Right cardiac atrium (tissue), 5 donors: ENCODE results near the gene SCGB1D2. TPM values are rescaled to one million over a fixed set of nuclear protein-coding genes. Genes with fewer than 3 reads are reported as not detected.
"Not testable (repeated sequence)": the region's sequence is repeated elsewhere in the genome, so short reads cannot be mapped to it uniquely, and the experiment has no call there.

Source experiments
- ATAC-seq, 2 donors: fragments of 200-7000 bp; cut with Tn5 transposase; one replicate each; pipeline versions ENCODE4 v1.8.0 to v1.9.1; 2020; ENCODE audit warnings: moderate library complexity in 2 of 2, mild to moderate bottlenecking in 1 of 2
- DNase-seq, 3 donors: peaks; one replicate each; pipeline ENCODE4 v3.0.0-alpha.2; 2020
- H3K27ac ChIP-seq: one replicate; pipeline ENCODE4 v1.5.1; 2013; ENCODE audit warnings: mild to moderate bottlenecking, low read length, control low read depth, moderate library complexity
- H3K27me3 ChIP-seq: one replicate; pipeline ENCODE4 v1.6.1; 2013; ENCODE audit not compliant: control insufficient read depth, insufficient read depth
- H3K4me1 ChIP-seq: one replicate; pipeline ENCODE4 v1.6.1; 2013; ENCODE audit warnings: low read length; ENCODE audit not compliant: control insufficient read depth, insufficient read depth
- H3K4me3 ChIP-seq: one replicate; pipeline ENCODE4 v1.5.1; 2013; ENCODE audit warnings: low read length, control low read depth
- H3K9me3 ChIP-seq: one replicate; pipeline ENCODE4 v1.6.1; 2013; ENCODE audit warnings: low read length; ENCODE audit not compliant: control insufficient read depth
- WGBS: extraction: QIAGEN DNeasy Blood & Tissue Kit; methylation state at CpG from one replicate; pipeline ENCODE4 v1.1.7; 2013; 5-methylcytosine and 5-hydroxymethylcytosine counted together
- intact Hi-C, 4 donors: fragments of 100-400 bp; cut with DNase I; formaldehyde crosslinking; loops; one replicate each; pipeline versions ENCODE4 v1.11.0 to v1.14.0; 2022 to 2023
- long read RNA-seq, 4 donors: library from polyadenylated mRNA; unstranded; transcript quantifications; one replicate each; pipeline ENCODE4 v2.0.0, GENCODE V29; 2020 to 2021
- polyA plus RNA-seq: library from polyadenylated mRNA; stranded (reverse); fragments of 200-250 nt; gene quantifications from one replicate; pipeline ENCODE4 v1.2.3, GENCODE V29; 2013
- total RNA-seq, 4 donors: library from RNA; stranded (reverse); fragmentation: NEBNext Ultra II Directional; extraction: Animal tissue kit (Norgen Biotek cat#: 25700); gene quantifications; one replicate each; pipeline ENCODE4 v1.2.1, GENCODE V29; 2021
- donor health status: healthy with polysubstance abuse.
- donor health status: DM: no; HTN: yes; CAD: no.
- donor health status: DM: no; HTN: no; CAD: no.
- donor health status: DM: no; HTN: yes; CAD: no; lungs with severe emphysema.
- donor health status: DM: yes; HTN: yes; CAD: no.

SCGB1D2 gene
- total RNA-seq (under 1 TPM in 1 of 4 donors, not detected in 3; 0.94 TPM), polyA plus RNA-seq (1.2 TPM)
- long read RNA-seq, donor 1: 0 reads
- long read RNA-seq, donor 2: 0 reads
- long read RNA-seq, donor 3: 0 reads
- long read RNA-seq, donor 4: 0 reads

- no peak within 1 kb of the TSS for H3K4me3 ChIP-seq
- WGBS: 11% methylated on average over 3 of the region's 3 CpGs
- peak; percentile 64 to 89 for ATAC-seq
- H3K4me1 ChIP-seq: no peaks in the 10 kb centered on the region
- H3K27me3 ChIP-seq: no peaks in the 10 kb centered on the region
- no peaks in the 10 kb centered on the region for H3K9me3 ChIP-seq
- intact Hi-C loops: no loop called here
- peak; percentile 14 to 73 (median 66) for DNase-seq
- no peak within 1 kb of the TSS for H3K27ac ChIP-seq
Measured at GRCh38 chr11:62242021-62242420, at the start of gene SCGB1D2. Gene SCGB1D2 (plus strand): TSS chr11:62242239. CDS start chr11:62242308, 69 bp downstream.

- 65% methylated on average over 4 of the region's 4 CpGs for WGBS
- Histone ChIP-seq H3K27ac (no peak overlapping the region), H3K27me3 (peaks cover 2% of the 10 kb centered on the region), H3K4me3 (no peak overlapping the region), H3K9me3 (no peaks in the 10 kb centered on the region), H3K4me1 (no peaks in the 10 kb centered on the region)
- DNase-seq (no peak), ATAC-seq (no peak)
- intact Hi-C loops: no loop called here
Measured at GRCh38 chr11:62193952-62194351, 48.1 kb upstream of the SCGB1D2 start.

GRCh38 chr11:62195010-62195409, 47.0 kb upstream of the SCGB1D2 start:
- H3K4me3 ChIP-seq, H3K27me3 ChIP-seq, H3K4me1 ChIP-seq, H3K27ac ChIP-seq, DNase-seq, H3K9me3 ChIP-seq, intact Hi-C loops, ATAC-seq: not testable (repeated sequence)
- 15% methylated on average over 5 of the region's 9 CpGs for WGBS

GRCh38 chr11:62195945-62196344, 46.1 kb upstream of the SCGB1D2 start:
- Histone ChIP-seq H3K27ac (no peak overlapping the region), H3K4me3 (no peak overlapping the region), H3K4me1 (no peaks in the 10 kb centered on the region), H3K9me3 (no peaks in the 10 kb centered on the region), H3K27me3 (peaks cover 2% of the 10 kb centered on the region)
- no peak for DNase-seq
- intact Hi-C loops: no loop called here
- 65% methylated on average over 7 of the region's 7 CpGs for WGBS
- no peak for ATAC-seq

- H3K4me3 ChIP-seq, H3K27me3 ChIP-seq, H3K4me1 ChIP-seq, ATAC-seq, DNase-seq, H3K9me3 ChIP-seq, H3K27ac ChIP-seq, intact Hi-C loops: not testable (repeated sequence)
- WGBS: 97% methylated on average over 2 of the region's 2 CpGs
Measured at GRCh38 chr11:62197400-62197799, 44.6 kb upstream of the SCGB1D2 start.

- WGBS: 76% methylated on average over 2 of the region's 2 CpGs
Measured at GRCh38 chr11:62201376-62201775, 40.7 kb upstream of the SCGB1D2 start.

GRCh38 chr11:62202910-62203309, 39.1 kb upstream of the SCGB1D2 start:
- ATAC-seq (no peak), DNase-seq (no peak)
- Histone ChIP-seq H3K4me3 (no peak overlapping the region), H3K27me3 (no peaks in the 10 kb centered on the region), H3K27ac (no peak overlapping the region), H3K4me1 (no peaks in the 10 kb centered on the region), H3K9me3 (no peaks in the 10 kb centered on the region)
- intact Hi-C loops: no loop called here
- 67% methylated on average over 6 of the region's 6 CpGs for WGBS

More at GRCh38 chr11:62201376-62201775, 40.7 kb upstream of the SCGB1D2 start:
- H3K27me3 ChIP-seq: no peaks in the 10 kb centered on the region
- ATAC-seq (no peak), DNase-seq (no peak)
- H3K9me3 ChIP-seq: no peaks in the 10 kb centered on the region
- no peaks in the 10 kb centered on the region for H3K4me1 ChIP-seq
- intact Hi-C loops: no loop called here
- H3K4me3 ChIP-seq: no peak overlapping the region
- H3K27ac ChIP-seq: no peak overlapping the region

- no peak for DNase-seq
- no peak for ATAC-seq
- no peak overlapping the region for H3K4me3 ChIP-seq
- 89% methylated on average over 5 of the region's 5 CpGs for WGBS
- intact Hi-C loops: no loop called here
- no peaks in the 10 kb centered on the region for H3K4me1 ChIP-seq
- no peaks in the 10 kb centered on the region for H3K27me3 ChIP-seq
- no peaks in the 10 kb centered on the region for H3K9me3 ChIP-seq
- no peak overlapping the region for H3K27ac ChIP-seq
Measured at GRCh38 chr11:62204430-62204829, 37.6 kb upstream of the SCGB1D2 start.

- no peak overlapping the region for H3K4me3 ChIP-seq
- H3K9me3 ChIP-seq: no peaks in the 10 kb centered on the region
- ATAC-seq (no peak), DNase-seq (no peak)
- intact Hi-C loops: no loop called here
- WGBS: 85% methylated on average over 7 of the region's 7 CpGs
- H3K27ac ChIP-seq: no peak overlapping the region
- no peaks in the 10 kb centered on the region for H3K4me1 ChIP-seq
- H3K27me3 ChIP-seq: no peaks in the 10 kb centered on the region
Measured at GRCh38 chr11:62205441-62205840, 36.6 kb upstream of the SCGB1D2 start.

GRCh38 chr11:62206276-62207066, 35.6 kb upstream of the SCGB1D2 start:
- 91% methylated on average over 12 of the region's 12 CpGs for WGBS
- ATAC-seq, H3K27ac ChIP-seq, H3K27me3 ChIP-seq, H3K4me1 ChIP-seq, DNase-seq, intact Hi-C loops, H3K4me3 ChIP-seq, H3K9me3 ChIP-seq: not testable (repeated sequence)

GRCh38 chr11:62208785-62209144, 33.3 kb upstream of the SCGB1D2 start:
- Histone ChIP-seq H3K4me3 (no peak overlapping the region), H3K27me3 (no peaks in the 10 kb centered on the region), H3K9me3 (no peaks in the 10 kb centered on the region), H3K4me1 (no peaks in the 10 kb centered on the region), H3K27ac (no peak overlapping the region)
- intact Hi-C loops: no loop called here
- 67% methylated on average over 4 of the region's 4 CpGs for WGBS
- no peak for DNase-seq
- ATAC-seq: no peak
